Measurements from ENCODE around the gene PRSS35. TPM values are rescaled to one million over a fixed set of nuclear protein-coding genes. Genes with fewer than 3 reads are reported as not detected.
"Not testable (repeated sequence)": the region's sequence is repeated elsewhere in the genome, so short reads cannot be mapped to it uniquely, and the experiment has no call there.

PRSS35 gene
- total RNA-seq, 1 experiment from 2014 or later = not detected

- Histone ChIP-seq H2AFZ (no peak overlapping the region), H3K27ac (no peak overlapping the region), H3K79me2 (ENCODE audit: low read depth) (no peaks in the 10 kb centered on the region), H3K27me3 (ENCODE audit: insufficient read depth, low read depth) (no peaks in the 10 kb centered on the region), H3K4me3 (no peak overlapping the region), H3K4me2 (no peak overlapping the region), H3K9me2 (ENCODE audit: insufficient read depth) (no peaks in the 10 kb centered on the region), H3K36me3 (ENCODE audit: low read depth) (no peaks in the 10 kb centered on the region), H3K4me1 (replicated peaks; ENCODE audit: insufficient read depth) (no peaks in the 10 kb centered on the region), H3K9me3 (ENCODE audit: insufficient read depth, low read depth) (no peaks in the 10 kb centered on the region), H3F3A (ENCODE audit: insufficient read depth, low read depth) (no peaks in the 10 kb centered on the region), H4K20me1 (ENCODE audit: insufficient read depth) (no peaks in the 10 kb centered on the region)
- CTCF ChIA-PET = no interaction called here
- POLR2A ChIA-PET (ENCODE audit: unreplicated experiment) = no interaction called here
- TF ChIP-seq CTCF (conservative IDR thresholded peaks at IDR 0.05) (no peak), EZH2 (IDR thresholded peaks at IDR 0.05; ENCODE audit: low read depth) (no peak)
- no TSS peak for BruUV-seq (replicated peaks)
- intact Hi-C loops (cut with micrococcal nuclease; ENCODE audit: unreplicated experiment) = no loop called here
- DNase-seq = no peak
These were observed 44.5 kb downstream of the PRSS35 start for GRCh38 chr6:83556871-83557270.

- intact Hi-C loops (cut with micrococcal nuclease; ENCODE audit: unreplicated experiment) = no loop called here
- CTCF ChIA-PET = no interaction called here
- H3F3A ChIP-seq (ENCODE audit: insufficient read depth, low read depth) = no peaks in the 10 kb centered on the region
These were observed 46.6 kb downstream of the PRSS35 start for GRCh38 chr6:83558975-83559374.

GRCh38 chr6:83571663-83572185 lies 59.4 kb downstream of the PRSS35 start:
- H3K27ac ChIP-seq; H3F3A ChIP-seq (ENCODE audit: insufficient read depth, low read depth); H2AFZ ChIP-seq; H4K20me1 ChIP-seq (ENCODE audit: insufficient read depth); H3K4me3 ChIP-seq; CTCF ChIA-PET; H3K4me1 ChIP-seq (replicated peaks; ENCODE audit: insufficient read depth); POLR2A ChIA-PET (ENCODE audit: unreplicated experiment); H3K36me3 ChIP-seq (ENCODE audit: low read depth); H3K79me2 ChIP-seq (ENCODE audit: low read depth); H3K4me2 ChIP-seq; H3K9me3 ChIP-seq (ENCODE audit: insufficient read depth, low read depth); intact Hi-C loops (cut with micrococcal nuclease; ENCODE audit: unreplicated experiment); BruUV-seq (replicated peaks); H3K9me2 ChIP-seq (ENCODE audit: insufficient read depth); DNase-seq; H3K27me3 ChIP-seq (ENCODE audit: insufficient read depth, low read depth): not testable (repeated sequence)

More at GRCh38 chr6:83558975-83559374, 46.6 kb downstream of the PRSS35 start:
- no peak for DNase-seq
- no peaks in the 10 kb centered on the region for H3K36me3 ChIP-seq (ENCODE audit: low read depth)
- no peak overlapping the region for H2AFZ ChIP-seq
- H3K27me3 ChIP-seq (ENCODE audit: insufficient read depth, low read depth) = no peaks in the 10 kb centered on the region
- POLR2A ChIA-PET (ENCODE audit: unreplicated experiment) = no interaction called here
- H4K20me1 ChIP-seq (ENCODE audit: insufficient read depth) = no peaks in the 10 kb centered on the region
- no peaks in the 10 kb centered on the region for H3K79me2 ChIP-seq (ENCODE audit: low read depth)
- H3K9me2 ChIP-seq (ENCODE audit: insufficient read depth) = no peaks in the 10 kb centered on the region
- TF ChIP-seq EZH2 (IDR thresholded peaks at IDR 0.05; ENCODE audit: low read depth) (no peak), CTCF (conservative IDR thresholded peaks at IDR 0.05) (no peak)
- no TSS peak for BruUV-seq (replicated peaks)
- H3K9me3 ChIP-seq (ENCODE audit: insufficient read depth, low read depth) = no peaks in the 10 kb centered on the region
- no peak overlapping the region for H3K4me2 ChIP-seq
- no peak overlapping the region for H3K27ac ChIP-seq
- no peak overlapping the region for H3K4me3 ChIP-seq
- no peaks in the 10 kb centered on the region for H3K4me1 ChIP-seq (replicated peaks; ENCODE audit: insufficient read depth)

- H3K9me2 ChIP-seq (ENCODE audit: insufficient read depth) = no peaks in the 10 kb centered on the region
- no peak overlapping the region for H3K27ac ChIP-seq
- no peak overlapping the region for H3K4me2 ChIP-seq
- no peak for TF ChIP-seq CTCF (conservative IDR thresholded peaks at IDR 0.05)
- no peak for TF ChIP-seq EZH2 (IDR thresholded peaks at IDR 0.05; ENCODE audit: low read depth)
- H3K4me3 ChIP-seq = no peak overlapping the region
- no peaks in the 10 kb centered on the region for H3K4me1 ChIP-seq (replicated peaks; ENCODE audit: insufficient read depth)
- ChIA-PET CTCF (no interaction called here), POLR2A (ENCODE audit: unreplicated experiment) (no interaction called here)
- H4K20me1 ChIP-seq (ENCODE audit: insufficient read depth) = no peaks in the 10 kb centered on the region
- BruUV-seq (replicated peaks) = no TSS peak
- H3K9me3 ChIP-seq (ENCODE audit: insufficient read depth, low read depth) = no peaks in the 10 kb centered on the region
- no peaks in the 10 kb centered on the region for H3K27me3 ChIP-seq (ENCODE audit: insufficient read depth, low read depth)
- H2AFZ ChIP-seq = no peak overlapping the region
- intact Hi-C loops (cut with micrococcal nuclease; ENCODE audit: unreplicated experiment) = no loop called here
- H3K36me3 ChIP-seq (ENCODE audit: low read depth) = no peaks in the 10 kb centered on the region
- no peaks in the 10 kb centered on the region for H3K79me2 ChIP-seq (ENCODE audit: low read depth)
- no peaks in the 10 kb centered on the region for H3F3A ChIP-seq (ENCODE audit: insufficient read depth, low read depth)
- DNase-seq = no peak
These were observed 62.4 kb downstream of the PRSS35 start for GRCh38 chr6:83574783-83575182.
